Left lung (tissue), 10 donors: ENCODE data around the gene RBM10. TPM values are rescaled to one million over a fixed set of nuclear protein-coding genes. Genes with fewer than 3 reads are reported as not detected.

Experiments used
- ATAC-seq: fragments of 200-7000 bp; cut with Tn5 transposase; one replicate; pipeline ENCODE4 v1.9.1; 2020; ENCODE audit warnings: moderate library complexity
- DNase-seq, 4 donors: peaks; one replicate each; pipeline ENCODE4 v3.0.0-alpha.2; 2013 to 2020
- H3K27ac ChIP-seq, 2 donors: fragments of 200-600 bp; sonication (generic) in 1 of 2; one replicate each; pipeline versions ENCODE4 v1.5.0 to v1.8.0; 2020 to 2021
- H3K27me3 ChIP-seq, 2 donors: fragments of 200-600 bp; sonication (generic) in 1 of 2; one replicate each; pipeline versions ENCODE4 v1.5.0 to v1.8.0; 2020 to 2021
- H3K36me3 ChIP-seq, 2 donors: fragments of 200-600 bp; sonication (generic) in 1 of 2; one replicate each; pipeline versions ENCODE4 v1.5.0 to v1.8.0; 2020 to 2021
- H3K4me1 ChIP-seq, 2 donors: fragments of 200-600 bp; one replicate each; pipeline ENCODE4 v1.8.0; 2021
- H3K4me3 ChIP-seq, 2 donors: fragments of 200-600 bp; sonication (generic) in 1 of 2; one replicate each; pipeline versions ENCODE4 v1.5.0 to v1.8.0; 2020 to 2021; ENCODE audit warnings: mild to moderate bottlenecking in 1 of 2
- H3K9me3 ChIP-seq, 2 donors: fragments of 200-600 bp; sonication (generic) in 1 of 2; one replicate each; pipeline versions ENCODE4 v1.5.0 to v1.8.0; 2020 to 2021
- intact Hi-C, 2 donors: fragments of 100-400 bp; cut with DNase I; formaldehyde crosslinking; loops; one replicate each; pipeline versions ENCODE4 v1.11.2 to v1.14.2; 2022
- polyA plus RNA-seq, 6 donors: library from polyadenylated mRNA; unstranded; fragments of 120-200 nt; gene quantifications; one replicate each; pipeline ENCODE4 v1.2.1, GENCODE V29; 2013; ENCODE audit not compliant: insufficient read length in 6 of 6
- total RNA-seq, 2 donors: library from RNA; stranded (reverse); fragmentation: NEBNext Ultra II Directional; extraction: Animal tissue kit (Norgen Biotek cat#: 25700); gene quantifications; one replicate each; pipeline ENCODE4 v1.2.1, GENCODE V29; 2021
- TF ChIP-seq, protein P1 (sequence below), 2 donors: fragments of 200-600 bp; sonication (generic) in 1 of 2; IDR thresholded peaks; one replicate each; pipeline versions ENCODE4 v1.5.0 to v1.8.0; 2021; ENCODE audit warnings: antibody characterized with exemption in 2 of 2
- donor health status: DM: no; HTN: yes; CAD: no.
- donor health status: DM: no; HTN: no; CAD: no.

RBM10 gene
- total and polyA plus RNA-seq, 8 donors, result 31.6 to 57.8 (median 51.0) TPM

GRCh38 chrX:47222751-47223350, 77.8 kb downstream of the RBM10 start:
- Histone ChIP-seq H3K27me3 (no peaks in the 10 kb centered on the region), H3K9me3 (no peaks in the 10 kb centered on the region), H3K36me3 (peaks cover 0 to 46% of the 10 kb centered on the region in 2 donors), H3K4me1 (peaks cover 0 to 18% of the 10 kb centered on the region in 2 donors), H3K27ac (no peak overlapping the region), H3K4me3 (no peak overlapping the region)
- peak in 1 of 4 donors; percentile 15 for DNase-seq
- ATAC-seq, result no peak
- intact Hi-C loops, result no loop called here
- TF ChIP-seq, protein P1, sequence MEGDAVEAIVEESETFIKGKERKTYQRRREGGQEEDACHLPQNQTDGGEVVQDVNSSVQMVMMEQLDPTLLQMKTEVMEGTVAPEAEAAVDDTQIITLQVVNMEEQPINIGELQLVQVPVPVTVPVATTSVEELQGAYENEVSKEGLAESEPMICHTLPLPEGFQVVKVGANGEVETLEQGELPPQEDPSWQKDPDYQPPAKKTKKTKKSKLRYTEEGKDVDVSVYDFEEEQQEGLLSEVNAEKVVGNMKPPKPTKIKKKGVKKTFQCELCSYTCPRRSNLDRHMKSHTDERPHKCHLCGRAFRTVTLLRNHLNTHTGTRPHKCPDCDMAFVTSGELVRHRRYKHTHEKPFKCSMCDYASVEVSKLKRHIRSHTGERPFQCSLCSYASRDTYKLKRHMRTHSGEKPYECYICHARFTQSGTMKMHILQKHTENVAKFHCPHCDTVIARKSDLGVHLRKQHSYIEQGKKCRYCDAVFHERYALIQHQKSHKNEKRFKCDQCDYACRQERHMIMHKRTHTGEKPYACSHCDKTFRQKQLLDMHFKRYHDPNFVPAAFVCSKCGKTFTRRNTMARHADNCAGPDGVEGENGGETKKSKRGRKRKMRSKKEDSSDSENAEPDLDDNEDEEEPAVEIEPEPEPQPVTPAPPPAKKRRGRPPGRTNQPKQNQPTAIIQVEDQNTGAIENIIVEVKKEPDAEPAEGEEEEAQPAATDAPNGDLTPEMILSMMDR (IDR thresholded peaks at IDR 0.05), result no peak

DNA sequence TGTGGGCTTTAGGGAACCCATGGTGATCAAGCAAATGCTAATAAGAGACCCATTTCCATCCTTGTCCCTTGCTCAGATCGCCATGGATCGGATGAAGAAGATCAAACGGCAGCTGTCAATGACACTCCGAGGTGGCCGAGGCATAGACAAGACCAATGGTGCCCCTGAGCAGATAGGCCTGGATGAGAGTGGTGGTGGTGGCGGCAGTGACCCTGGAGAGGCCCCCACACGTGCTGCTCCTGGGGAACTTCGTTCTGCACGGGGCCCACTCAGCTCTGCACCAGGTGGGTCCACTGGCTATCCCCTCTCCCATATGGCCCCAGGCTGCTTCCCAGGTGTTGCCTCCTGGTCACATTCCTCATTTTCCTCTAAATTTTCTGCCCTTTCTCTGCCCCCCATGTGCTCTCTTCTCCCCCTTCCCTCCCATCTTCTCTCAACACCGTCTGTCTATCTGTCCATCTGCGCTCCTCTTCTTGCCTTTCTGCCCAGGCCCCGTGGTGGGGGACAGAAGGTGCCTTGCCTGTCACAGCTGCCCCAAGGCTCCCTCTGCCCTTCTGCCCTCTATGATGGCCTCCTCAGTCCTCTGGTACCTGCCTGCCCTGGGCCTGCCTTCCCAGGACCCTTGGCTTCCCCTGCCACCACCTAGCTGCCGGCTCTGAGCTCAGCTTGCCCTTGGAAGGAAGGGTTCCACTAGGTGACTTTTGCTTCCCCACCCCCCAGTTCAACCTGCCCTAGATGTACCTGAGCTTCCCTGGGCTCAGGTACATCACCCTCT, 78.6 kb downstream of the RBM10 start:
- no peak for DNase-seq
- no peaks in the 10 kb centered on the region for H3K9me3 ChIP-seq
- no peak for ATAC-seq
- intact Hi-C loops, result no loop called here
- no peak overlapping the region for H3K27ac ChIP-seq
- TF ChIP-seq, protein P1 (IDR thresholded peaks at IDR 0.05), result no peak
- no peaks in the 10 kb centered on the region for H3K27me3 ChIP-seq
- H3K36me3 ChIP-seq, result peaks cover 0 to 52% of the 10 kb centered on the region in 2 donors
- H3K4me3 ChIP-seq, result no peak overlapping the region
- peaks cover 0 to 18% of the 10 kb centered on the region in 2 donors for H3K4me1 ChIP-seq

DNA sequence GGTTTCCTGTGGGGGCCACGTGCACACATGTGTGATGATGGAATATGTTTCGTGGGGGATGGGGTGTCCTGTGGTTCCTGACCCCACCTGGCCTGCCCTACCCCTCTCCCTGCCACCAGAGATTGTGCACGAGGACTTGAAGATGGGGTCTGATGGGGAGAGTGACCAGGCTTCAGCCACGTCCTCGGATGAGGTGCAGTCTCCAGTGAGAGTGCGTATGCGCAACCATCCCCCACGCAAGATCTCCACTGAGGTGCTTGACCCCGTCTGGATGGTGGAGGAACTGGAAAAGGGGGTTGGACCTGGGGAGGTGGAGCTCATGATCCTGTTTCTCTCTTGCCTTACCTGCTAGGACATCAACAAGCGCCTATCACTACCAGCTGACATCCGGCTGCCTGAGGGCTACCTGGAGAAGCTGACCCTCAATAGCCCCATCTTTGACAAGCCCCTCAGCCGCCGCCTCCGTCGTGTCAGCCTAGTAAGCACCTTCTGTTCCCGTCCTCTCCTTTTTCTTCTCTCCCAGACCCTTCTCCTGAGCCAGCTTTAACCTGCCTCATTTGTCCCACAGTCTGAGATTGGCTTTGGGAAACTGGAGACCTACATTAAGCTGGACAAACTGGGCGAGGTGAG, 79.4 kb downstream of the RBM10 start:
- TF ChIP-seq, protein P1 (IDR thresholded peaks at IDR 0.05), result no peak
- H3K4me1 ChIP-seq, result peaks cover 0 to 18% of the 10 kb centered on the region in 2 donors
- ATAC-seq (no peak), DNase-seq (no peak)
- H3K36me3 ChIP-seq, result peaks cover 0 to 59% of the 10 kb centered on the region in 2 donors
- no peaks in the 10 kb centered on the region for H3K9me3 ChIP-seq
- H3K27me3 ChIP-seq, result no peaks in the 10 kb centered on the region
- intact Hi-C loops, result no loop called here
- H3K27ac ChIP-seq, result no peak overlapping the region
- no peak overlapping the region for H3K4me3 ChIP-seq

GRCh38 chrX:47224896-47225290, 79.9 kb downstream of the RBM10 start:
- Histone ChIP-seq H3K36me3 (peaks cover 0 to 60% of the 10 kb centered on the region in 2 donors), H3K4me1 (peaks cover 0 to 16% of the 10 kb centered on the region in 2 donors), H3K27ac (no peak overlapping the region), H3K4me3 (no peak overlapping the region), H3K27me3 (no peaks in the 10 kb centered on the region), H3K9me3 (no peaks in the 10 kb centered on the region)
- DNase-seq (peak in 1 of 4 donors; percentile 22), ATAC-seq (no peak)
- TF ChIP-seq, protein P1 (IDR thresholded peaks at IDR 0.05), result no peak
- intact Hi-C loops, result no loop called here

- ATAC-seq (no peak), DNase-seq (peak in 1 of 4 donors; percentile 16)
- no peaks in the 10 kb centered on the region for H3K27me3 ChIP-seq
- peaks cover 0 to 4% of the 10 kb centered on the region in 2 donors for H3K4me1 ChIP-seq
- TF ChIP-seq, protein P1 (IDR thresholded peaks at IDR 0.05), result no peak
- no peak overlapping the region for H3K4me3 ChIP-seq
- H3K9me3 ChIP-seq, result no peaks in the 10 kb centered on the region
- peaks cover 0 to 60% of the 10 kb centered on the region in 2 donors for H3K36me3 ChIP-seq
- intact Hi-C loops, result no loop called here
- H3K27ac ChIP-seq, result no peak overlapping the region
These were observed 81.0 kb downstream of the RBM10 start for GRCh38 chrX:47226071-47226470.
